Stimulated activated CD8-positive, alpha-beta memory T cell treated with anti-CD3 and anti-CD28 coated beads, Interleukin-12 subunit alpha, Interleukin-12 subunit beta, amount 100 ng/mL, for 24 hours (primary cell): Measurements from ENCODE around the gene MS4A1.
"Not testable (repeated sequence)": the region's sequence is repeated elsewhere in the genome, so short reads cannot be mapped to it uniquely, and the experiment has no call there.

Source experiments
- DNase-seq: peaks from one replicate; pipeline ENCODE4 v3.0.0-alpha.2; 2020; ENCODE audit errors: extremely low read depth

The MS4A1 gene

DNA sequence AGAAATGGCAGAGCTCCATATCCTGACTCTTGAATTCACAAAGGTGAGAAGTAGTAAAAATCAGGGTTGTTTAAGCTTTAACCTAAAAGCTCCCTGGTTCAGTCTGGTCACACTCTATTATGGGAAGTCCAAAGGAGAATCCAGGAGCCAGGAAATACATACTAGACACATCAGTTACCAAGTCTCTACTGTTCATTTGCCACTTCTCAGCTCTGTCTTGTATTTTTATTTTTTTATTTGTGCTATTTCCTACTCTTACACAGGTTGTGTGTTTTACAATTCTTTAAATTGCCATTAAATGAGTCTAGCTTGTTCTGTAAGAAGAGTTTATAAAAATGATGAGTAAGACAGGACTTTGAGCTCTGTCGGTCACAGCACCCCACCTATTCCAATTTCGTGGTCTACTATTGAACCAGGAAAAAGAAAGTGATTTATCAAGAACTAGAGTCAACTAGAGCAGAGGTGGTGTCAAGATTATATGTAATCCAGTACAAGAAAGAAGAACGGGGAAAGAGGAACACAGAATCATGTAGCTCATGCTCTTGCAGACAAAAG is 46.7 kb downstream of the MS4A1 start:
- no peak for DNase-seq

DNA sequence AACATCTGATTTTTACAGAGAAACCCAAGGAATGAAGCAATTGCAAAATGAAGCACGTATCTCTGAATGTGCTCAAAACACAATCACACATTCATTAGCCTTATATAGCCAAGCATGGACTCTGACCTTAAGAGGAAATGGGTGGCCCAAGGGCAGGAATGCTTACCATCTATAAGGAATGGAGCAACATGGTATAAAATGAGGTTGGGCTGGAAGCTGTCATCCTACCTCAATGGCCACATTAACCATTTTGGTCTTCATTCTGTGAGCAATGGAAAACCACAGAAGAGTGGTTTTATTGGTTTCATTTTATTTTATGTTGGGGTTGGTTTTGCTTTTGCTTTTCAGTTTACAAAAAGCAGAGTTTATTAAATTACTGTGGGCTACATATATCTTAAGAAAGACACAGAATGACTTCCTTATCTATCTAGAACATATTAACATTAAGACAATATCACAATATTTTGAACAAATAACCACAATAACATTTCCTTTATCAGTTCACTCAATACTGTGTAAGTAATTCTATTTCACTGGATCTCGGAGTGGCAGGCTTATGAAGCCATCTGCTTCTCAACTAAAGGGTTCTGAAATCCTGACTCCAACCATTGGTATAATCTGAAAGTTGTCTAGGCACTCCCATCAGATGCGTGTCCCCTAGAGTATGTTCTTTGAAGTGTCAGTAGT is 48.7 kb downstream of the MS4A1 start:
- DNase-seq: no peak

DNA sequence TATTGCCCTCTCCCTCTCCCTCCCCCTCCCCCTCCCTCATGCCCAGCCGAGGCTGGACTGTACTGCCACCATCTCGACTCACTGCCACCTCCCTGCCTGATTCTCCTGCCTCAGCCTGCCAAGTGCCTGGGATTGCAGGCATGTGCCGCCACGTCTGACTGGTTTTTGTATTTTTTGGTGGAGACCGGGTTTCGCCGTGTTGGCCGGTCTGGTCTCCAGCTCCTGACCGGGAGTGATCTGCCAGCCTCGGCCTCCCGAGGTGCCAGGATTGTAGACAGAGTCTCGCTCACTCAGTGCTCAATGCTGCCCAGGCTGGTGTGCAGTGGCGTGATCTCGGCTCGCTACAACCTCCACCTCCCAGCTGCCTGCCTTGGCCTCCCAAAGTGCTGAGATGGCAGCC is 54.0 kb downstream of the MS4A1 start:
- DNase-seq: not testable (repeated sequence)

DNA sequence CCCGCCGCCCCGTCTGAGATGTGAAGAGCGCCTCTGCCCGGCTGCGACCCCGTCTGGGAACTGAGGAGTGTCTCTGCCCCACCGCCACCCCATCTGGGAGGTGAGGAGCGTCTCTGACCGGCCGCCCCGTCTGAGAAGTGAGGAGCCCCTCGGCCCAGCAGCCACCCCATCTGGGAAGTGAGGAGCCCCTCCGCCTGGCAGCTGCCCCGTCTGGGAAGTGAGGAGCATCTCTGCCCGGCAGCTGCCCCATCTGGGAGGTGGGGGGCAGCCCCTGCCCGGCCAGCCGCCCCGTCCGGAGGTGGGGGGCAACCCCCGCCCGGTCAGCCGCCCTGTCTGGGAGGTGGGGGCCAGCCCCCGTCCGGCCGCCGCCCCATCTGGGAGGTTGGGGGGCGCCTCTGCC is 54.6 kb downstream of the MS4A1 start:
- DNase-seq: not testable (repeated sequence)

DNA sequence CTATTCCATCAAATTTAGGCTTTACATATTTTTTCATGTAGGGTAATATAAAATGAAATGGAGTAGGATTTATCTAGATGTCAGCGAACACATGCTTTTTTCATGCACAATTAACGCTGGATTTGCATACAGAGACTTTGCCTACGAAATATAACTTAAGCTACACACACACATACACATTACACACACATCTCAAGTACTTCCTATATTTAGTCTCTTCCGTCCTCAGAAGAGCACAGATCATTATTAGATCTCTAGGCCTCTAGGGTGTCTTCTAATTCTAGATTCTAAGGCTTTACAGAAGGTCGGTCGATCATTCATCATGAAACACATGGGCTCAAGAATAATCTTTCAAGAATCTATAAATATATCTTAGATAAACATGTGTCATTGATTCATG is 55.7 kb downstream of the MS4A1 start:
- DNase-seq: no peak

DNA sequence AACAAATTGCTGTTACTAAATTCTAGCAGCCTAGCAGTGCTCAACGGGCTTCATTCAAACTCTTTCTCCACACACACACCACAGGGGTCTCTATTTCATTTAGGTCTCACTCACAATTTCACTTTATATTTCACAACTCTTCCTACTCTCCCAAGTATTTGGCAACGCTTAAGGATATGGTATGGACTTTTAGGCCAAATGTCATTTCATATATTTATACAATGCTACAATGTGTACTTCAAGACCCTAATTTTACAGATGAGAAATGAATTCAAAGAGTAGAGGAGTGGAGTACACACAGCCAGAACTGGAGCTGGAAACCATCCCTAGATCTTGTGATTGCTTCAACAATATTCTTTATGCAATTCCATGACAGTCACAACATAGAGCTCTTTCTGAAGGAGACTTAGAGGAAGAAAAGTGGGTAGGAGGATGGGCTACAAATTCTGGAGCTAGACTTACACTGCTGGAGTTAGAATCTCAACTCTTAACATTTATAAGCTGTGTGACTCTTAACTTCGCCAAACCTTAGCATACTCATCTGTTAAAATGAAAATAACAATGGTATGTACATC is 57.1 kb downstream of the MS4A1 start:
- DNase-seq: no peak

DNA sequence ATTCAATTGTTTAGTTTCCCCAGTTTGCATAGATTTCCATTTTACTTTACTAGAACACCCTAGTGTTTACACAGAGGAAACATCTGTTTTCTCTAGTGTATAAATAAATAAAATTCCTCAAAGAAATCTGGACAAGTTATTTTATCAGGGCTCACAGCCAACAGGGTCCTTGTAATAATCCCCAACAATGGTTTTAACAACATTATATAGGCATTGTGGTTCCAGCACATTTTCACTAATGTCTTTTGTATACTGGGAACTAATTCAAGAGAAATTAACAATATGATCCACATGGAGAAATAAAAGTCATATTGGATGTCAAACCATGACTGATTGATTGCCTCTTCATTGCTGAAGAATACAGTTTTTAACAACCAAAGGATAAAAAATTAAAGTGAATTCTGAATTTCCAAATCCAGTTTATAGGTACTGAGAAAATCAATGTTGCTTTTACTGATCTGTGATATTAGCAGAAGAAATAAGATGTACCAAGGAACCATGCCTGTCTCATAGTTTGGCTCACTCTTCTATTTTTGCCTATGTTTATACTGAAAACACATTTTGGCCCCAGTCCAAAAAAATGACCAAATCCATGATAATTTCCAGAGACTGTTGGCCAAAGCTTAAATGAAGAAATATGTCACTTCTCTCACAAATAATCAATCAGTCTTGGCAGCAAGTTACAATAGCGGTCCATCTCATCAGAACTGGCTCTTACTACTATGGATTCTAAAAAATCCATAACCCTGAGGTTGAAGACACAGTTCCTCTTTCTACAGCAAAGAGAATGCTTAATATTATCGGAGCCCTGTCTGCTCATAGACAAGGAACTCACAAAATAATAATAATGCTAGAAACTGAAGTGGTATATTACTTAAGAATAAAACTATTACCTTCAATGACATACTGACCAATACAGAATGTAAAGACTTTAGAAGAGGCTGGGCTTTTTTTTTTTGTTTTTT is 58.1 kb downstream of the MS4A1 start:
- no peak for DNase-seq

DNA sequence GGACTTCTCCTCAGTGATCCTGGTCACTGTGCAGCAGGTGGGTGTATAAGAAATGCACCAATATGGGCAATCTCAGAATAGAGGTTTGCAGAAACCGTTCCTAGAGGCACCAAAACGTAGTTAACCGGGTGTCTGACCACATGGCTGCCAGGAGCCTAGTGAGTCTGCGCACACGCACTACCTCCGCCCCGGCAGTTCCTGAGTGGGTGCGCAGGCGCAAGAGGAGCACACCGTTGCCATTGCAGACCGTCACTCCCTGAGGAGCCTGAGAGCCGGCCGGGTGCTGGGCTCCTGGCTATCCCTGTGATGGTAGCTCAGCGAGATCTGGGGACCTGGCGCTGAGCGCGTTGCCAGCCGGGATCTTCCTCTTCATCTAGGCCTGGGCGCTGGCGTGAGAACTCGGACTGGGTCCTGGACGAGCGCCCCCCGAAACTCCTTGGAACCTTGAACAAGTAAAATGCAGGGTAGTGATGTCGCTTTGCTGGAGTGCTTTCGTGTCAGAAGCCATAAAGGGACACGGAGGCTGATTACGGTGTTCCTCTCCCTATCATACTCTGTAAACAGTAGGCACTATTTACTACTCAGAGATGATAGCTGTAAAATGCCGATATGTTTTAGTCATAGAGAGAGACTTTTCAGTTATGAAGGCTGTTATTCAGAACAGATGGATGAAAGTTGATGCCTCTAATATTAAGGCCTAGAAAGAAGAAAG is 59.7 kb downstream of the MS4A1 start, which contains the start of gene MS4A13:
MS4A13 (plus strand) TSS at position 249 of the 712 bp plus-strand sequence. CDS start 2,692 bp downstream, outside the sequence.
- no peak for DNase-seq
